GM20431 (cell line): ENCODE measurements around the gene MYO10.
"Not testable (repeated sequence)": the region's sequence is repeated elsewhere in the genome, so short reads cannot be mapped to it uniquely, and the experiment has no call there.

Experiments used
- in situ Hi-C: fragments of 300-500 bp; cut with MseI, MboI; formaldehyde crosslinking; loops from one replicate; pipeline ENCODE4 v1.15.0; 2020; ENCODE audit warnings: low sequenced_read_pairs; ENCODE audit not compliant: unreplicated experiment

The MYO10 gene

DNA sequence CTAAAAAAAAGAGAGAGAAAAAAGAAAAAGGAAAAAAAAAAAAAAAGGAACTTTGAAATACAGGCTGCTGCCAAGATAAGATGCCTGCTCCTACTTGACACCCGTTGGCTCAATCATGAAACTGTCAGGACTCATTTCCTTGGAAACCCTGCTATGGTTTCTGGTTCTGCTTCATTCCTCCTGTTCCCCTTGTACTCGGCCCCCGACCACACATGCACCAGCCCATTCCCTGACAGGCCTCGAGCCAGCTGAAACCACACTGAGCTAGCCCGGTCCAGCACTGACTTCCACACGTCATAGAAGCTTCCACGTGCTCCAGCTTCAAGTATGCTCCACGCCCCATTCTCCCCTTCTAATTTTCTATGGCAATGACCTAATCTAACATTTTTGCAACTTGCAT is 93.2 kb downstream of the MYO10 start:
- in situ Hi-C loops: no loop called here

DNA sequence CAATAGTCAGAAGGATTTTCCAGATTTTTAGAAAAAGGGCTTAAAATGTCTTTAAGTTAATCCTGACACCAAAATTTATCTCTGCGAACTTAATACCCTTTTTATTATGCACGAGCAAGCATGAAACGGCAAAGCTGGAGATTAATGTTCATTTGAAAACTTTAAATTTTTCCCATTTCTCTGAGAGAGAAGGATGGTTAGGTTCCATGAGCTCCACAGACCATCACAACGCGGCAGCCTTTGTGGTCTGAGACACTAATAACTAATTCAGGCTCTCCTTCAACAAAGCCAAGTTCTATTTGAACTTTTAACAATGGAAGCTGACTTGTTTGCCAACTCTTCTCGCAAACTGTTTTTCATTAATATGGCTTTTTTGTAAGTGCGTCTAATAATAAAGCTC is 94.7 kb downstream of the MYO10 start:
- in situ Hi-C loops: no loop called here

DNA sequence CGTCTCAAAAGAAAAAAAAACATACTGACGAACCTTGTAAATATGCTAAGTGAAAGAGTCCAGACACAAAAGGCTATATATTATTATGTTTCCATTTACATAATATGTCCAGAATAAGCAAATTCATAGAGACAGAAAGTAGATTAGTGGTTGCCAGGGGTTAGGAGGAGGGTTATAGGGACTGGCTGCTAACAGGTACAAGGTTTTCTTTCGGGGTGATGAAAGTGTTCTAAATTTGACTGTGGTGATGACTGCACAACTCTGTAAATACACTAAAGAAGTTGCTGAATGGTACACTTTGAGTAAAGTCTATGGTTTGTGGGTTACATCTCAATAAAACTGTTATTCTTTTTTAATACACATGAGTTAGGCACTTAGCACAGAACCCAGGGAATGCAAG is 98.8 kb downstream of the MYO10 start:
- in situ Hi-C loops: no loop called here

DNA sequence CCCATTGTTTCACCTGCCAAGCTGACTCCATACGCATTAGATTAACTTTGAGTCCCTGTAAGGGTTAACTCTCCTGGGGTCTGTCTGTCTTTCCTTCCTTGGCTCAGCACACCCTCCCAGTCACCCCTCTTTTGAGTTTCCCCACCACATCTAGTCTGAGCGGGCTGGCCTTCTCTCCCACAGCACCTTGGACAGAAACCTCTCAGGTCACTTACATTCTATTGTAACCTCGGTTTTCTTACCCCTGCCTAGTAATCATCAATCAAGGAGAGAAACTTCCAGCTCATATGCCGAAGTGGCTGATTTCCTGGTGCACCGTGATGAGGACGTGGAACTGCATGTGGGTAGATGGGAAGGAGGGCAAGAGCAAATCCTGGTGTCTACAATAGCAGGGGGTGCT is 102.1 kb downstream of the MYO10 start:
- in situ Hi-C loops: no loop called here

DNA sequence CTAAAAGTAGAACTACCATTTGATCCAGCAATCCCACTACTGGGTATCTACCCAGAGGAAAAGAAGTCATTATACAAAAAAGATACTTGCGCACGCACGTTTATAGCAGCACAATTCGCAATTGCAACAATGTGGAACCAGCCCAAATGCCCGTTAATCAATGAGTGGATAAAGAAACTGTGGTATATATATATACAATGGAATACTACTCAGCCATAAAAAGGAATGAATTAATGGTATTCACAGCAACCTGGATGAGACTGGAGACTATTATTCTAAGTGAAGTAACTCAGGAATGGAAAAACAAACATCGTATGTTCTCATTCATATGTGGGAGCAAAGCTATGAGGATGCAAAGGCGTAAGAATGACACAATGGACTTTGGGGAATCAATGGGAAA is 104.8 kb downstream of the MYO10 start:
- in situ Hi-C loops: not testable (repeated sequence)

DNA sequence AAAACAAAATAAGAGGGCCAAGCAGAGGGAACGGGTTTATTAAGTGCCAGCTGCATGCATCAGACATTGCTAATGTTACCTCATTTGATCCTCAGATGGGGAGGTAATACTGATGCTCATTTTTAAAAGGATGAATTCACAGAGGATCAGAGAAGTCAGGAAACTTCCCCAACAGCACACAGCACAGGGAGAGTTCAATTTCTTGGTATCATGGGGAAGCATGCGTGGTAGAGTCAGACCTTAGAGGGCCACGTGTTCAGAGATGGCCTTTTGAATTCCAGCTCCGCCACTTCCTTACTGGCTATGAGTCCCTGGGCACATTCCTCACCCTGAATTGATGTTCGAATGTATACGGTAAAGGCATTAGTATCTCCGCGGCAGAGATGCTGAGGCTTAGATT is 108.3 kb downstream of the MYO10 start:
- in situ Hi-C loops: no loop called here

DNA sequence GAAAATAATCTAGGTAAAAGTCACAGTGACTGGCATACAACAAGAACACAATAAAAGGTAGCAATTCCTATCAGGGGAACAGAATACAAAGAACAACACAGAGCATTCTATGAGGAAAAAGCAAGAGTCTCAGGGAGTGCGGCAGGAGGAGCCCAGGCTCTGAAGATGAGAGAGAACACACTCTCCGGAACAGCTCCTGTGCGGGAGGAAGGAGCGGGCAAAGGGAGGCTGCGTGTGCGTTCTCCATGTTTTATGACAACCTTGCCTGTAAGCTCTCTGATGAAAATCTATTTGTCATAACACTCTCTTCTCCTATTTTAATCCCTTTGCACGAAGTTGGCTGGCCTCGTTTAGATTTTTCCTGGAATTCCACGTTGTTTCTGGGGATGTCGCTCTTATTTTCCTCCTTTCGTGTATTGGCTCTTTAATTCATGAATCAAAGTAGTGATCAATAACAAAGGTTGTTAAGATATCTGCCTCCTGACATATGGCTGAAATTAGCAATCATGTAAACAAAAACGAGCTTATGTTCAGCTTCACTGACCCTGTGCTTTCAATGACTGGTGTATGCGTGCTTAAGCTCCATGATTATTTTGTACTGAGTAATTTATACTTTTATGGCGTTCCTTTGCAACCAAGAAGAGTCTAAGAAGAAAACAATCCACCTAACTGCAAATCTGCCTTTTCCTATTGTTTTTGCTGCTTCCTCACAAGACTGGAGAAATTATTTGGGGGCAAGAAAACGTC is 109.5 kb downstream of the MYO10 start:
- in situ Hi-C loops: no loop called here

DNA sequence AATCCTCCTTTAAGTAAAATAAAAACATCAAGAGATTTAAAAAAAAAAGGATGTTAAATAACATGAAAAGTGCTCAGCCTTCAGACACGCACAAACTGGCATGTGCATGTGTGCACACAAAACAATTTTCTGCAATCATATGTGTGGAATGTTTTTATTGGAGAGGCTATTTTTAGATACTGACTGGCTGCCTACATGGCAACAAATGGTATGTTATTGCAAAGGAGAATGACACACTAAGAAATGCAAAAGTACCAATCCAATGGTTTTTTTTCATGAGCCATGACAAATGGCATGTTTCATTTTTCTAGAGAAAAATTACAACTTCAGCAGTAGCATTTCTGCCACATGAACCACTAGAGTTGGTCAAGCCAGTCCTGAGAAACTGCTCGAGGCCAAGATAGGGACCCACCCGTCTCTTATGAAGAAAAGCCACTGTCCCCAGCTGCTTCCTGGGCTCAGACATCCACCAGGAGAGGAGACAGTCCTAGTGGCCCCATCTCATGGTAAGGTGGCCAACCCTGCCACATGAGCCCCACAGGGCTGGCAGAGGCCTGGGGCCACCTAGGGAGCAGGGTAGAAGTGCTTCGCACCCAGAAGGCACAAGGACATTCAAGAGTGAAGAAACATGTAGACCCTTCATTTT is 116.4 kb downstream of the MYO10 start:
- in situ Hi-C loops: no loop called here

DNA sequence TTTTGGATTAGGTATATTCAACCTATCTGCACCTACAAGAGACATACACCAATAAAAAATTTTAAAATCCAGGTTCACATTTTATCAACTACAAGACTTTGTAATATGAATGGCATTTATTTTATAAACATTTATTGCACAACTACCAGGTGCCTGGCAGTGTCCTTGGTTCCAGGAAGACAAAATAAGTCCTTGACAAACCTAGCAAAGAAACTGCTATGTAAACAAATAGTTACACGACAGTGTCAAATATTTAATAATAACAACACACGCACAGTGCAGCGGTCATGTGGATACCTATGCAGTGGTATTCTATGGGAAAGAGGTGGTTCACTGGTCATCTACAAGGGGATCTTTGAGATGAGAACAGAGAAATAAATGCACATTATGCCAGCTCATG is 120.7 kb downstream of the MYO10 start:
- in situ Hi-C loops: no loop called here

DNA sequence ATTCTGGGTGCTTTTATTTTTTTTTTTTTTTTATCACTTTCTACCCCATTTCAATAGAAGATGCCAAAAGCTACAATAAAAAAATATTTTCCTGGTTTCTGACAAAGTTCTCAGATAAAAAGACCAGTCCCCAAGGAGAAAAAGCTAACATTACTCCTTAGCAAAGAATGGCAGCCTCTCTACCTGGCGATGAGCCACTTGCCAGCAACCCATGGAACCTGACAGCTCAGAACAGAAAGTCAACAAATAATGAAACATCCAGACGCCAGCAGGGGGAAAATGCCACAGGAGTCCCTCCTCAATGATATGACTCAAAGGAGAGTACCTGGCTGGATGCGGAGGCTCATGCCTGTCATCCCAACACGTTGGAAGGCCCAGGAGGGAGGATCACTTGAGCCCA is 123.2 kb downstream of the MYO10 start:
- in situ Hi-C loops: no loop called here

DNA sequence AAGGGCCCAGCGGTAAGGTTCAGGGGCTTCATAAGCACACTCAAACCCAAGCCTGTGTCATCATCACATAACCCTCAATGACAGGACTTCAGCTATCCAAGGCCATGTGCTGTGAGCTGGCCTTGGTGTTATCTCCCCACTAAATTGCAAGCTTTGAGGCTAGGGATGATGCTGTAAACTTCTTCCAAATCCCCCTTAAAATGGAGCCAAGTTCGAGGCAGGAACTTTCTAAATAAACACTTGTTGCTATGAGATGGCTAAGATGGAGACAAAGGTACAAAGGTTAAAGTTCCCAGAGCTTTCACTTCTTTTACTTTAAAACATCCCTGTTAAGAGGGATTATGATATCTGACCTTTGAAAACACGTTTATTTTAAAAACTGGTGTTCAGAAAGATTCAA is 123.6 kb downstream of the MYO10 start:
- in situ Hi-C loops: no loop called here

DNA sequence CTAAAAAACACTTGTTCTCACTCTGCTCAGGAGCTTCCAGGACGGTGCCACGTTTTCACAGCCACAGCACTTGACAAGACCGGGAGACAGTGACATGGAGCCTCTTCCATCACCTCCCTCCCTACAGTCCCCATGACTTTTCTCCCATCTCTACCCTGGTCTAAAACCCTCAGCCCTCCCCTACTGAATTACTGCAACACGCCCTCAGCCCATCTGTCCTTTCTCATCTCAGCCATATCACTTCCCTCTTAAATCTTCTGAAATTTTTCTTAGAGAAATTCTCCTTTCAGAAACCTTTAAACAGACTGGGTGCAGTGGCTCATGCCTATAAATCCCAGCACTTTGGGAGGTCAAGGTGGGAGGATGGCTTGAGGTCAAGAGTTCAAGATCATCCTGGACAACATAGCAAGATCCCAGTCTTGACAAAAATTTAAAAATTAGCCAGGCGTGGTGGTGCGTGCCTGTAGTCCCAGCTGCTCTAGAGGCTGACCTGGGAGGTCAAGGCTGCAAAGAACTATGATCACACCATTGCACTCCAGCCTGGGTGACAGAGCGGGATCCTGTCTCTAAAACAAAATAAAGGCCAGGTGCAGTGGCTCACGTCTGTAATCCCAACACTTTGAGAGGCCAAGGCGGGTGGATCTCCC is 125.8 kb downstream of the MYO10 start:
- in situ Hi-C loops: no loop called here

DNA sequence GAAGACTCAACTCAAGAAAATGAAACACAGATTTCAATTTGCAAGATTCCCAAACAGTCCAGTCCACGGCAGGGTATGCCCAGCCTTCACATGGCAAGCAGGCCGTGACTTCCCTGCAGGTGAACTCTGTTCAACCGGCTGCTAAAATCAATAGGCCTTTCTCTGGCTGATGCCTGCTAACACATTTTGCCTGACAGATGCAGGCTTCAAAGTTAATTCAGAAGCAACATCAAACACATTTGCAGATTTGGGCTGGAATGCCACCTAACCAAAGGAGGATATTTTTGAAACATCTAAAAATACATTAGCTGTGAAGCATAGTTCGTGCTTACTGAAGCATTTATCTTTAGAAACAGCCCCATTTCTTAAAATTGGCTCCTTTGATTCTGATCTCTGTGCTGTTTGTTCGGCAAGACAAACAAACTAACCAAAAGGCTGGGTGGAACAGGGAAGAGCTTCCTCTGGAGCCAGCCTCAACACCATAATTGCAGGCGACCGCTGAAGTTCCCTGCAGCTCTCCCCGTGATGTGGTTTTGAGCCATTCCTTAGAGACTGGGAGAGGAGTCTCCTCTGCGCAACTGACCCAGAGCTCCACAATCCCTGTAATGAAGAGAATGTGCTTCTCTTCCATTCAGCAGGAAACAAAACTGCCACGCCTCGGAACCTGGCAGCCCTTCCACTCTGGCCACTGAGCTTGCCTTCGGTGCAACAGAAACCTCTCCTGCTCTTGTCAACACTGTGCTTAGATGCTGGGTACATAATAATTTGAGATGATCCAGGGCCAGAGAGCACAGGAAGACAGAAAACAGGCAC is 126.5 kb downstream of the MYO10 start:
- in situ Hi-C loops: no loop called here

DNA sequence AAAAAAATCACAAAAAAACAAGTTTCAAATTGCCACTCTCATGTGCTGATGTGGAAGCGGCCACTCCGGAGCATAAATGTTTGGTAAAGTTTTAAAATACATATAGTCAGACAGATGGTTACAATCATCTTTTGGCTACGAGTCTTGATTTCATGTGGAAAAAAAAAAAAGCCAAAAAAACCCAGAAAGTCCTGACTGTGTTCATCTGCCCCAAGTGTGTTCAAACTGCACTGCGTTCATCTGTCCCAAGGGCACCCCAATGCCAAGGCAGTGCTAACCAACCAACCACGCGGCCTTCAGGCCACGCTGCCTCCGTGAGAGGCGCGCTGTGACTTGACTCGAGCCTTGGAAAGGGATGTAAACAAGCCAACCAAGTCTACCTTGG is 127.1 kb downstream of the MYO10 start:
- in situ Hi-C loops: no loop called here

DNA sequence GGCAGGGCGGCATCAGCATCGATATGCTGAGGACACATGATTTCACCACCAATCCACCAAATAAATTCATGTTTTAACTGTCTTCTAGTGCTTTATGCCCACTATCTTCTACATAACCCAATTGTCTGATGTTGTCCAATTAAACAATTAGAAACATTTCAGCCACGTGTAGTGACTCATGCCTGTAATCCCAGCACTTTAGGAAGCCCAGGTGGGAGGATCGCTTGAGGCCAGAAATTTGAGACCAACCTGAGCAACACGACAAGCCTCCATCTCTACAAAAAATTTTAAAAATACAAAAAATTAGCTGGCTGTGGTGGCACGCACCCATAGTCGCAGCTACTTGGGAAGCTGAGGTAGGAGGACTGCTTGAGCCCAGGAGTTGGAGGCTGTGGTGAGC is 128.1 kb downstream of the MYO10 start:
- in situ Hi-C loops: no loop called here

DNA sequence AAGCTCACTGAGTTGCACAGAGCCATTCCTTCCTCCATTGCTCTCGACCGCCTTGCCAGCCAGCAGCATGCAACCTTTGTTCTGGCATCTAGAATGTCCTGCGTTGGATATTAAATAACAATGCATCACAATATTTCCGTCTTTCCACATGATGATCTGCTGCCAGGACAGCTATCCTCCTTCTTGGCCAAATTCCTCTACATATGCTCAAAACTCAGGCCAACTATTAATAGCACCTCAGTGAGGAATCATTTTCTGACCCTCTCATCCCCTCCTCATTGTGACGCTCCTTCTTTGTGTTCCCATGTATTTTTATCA is 128.6 kb downstream of the MYO10 start:
- in situ Hi-C loops: no loop called here

DNA sequence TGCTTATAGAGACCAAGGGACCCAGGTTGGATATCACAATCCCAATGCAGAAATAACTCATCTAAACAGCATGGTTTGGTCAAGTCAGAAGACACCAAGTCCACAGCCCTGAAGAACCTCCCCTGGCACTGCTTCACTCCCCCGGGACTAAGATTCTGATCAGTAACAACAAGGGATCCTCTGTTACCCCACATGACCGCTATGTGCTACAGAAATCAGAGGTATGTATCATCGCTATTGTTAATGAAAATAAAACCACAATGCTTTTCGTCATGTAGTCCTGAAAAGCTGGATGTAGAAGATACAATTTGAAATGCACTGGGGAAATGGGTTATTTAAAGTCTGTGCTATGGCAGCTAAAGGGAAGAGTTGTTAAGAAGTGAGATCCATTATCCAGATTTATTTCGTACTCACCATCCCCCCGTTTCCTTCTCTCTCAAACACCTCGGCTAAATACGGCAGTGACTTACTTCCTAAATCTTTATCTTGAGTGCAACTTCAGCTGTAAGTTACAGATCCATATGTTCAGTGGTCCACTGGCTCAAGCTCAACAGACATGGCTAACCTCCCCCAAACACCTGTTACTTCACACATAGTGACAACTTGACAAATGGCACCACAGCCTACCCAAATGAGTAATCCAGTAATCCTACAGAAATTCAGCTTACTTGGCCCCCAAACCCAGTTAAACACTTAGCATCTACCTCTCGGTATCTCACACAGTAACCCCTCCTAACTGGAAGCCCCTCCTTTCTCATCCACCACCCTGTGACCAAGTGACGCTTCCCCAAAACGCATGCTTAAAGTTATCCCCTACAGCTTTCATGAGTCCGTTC is 129.2 kb downstream of the MYO10 start:
- in situ Hi-C loops: no loop called here

DNA sequence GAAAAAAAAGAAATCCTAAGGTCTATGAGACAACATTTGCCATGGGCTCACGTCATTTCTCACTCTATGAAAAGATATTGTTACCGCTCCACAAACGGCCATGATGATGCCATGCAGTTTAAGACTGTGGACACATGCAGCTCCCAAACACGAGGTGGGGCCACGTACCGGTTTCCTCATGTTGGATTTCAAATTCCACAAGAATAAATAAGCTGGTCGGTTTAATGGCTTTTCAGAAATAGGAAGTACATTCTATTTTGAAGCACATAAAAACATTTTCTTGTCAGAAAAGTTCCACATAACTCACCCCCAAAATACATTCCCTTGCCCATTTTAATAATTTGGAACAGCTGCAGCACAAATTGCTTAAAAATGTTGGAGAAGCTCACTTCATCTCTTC is 130.6 kb downstream of the MYO10 start:
- in situ Hi-C loops: no loop called here

DNA sequence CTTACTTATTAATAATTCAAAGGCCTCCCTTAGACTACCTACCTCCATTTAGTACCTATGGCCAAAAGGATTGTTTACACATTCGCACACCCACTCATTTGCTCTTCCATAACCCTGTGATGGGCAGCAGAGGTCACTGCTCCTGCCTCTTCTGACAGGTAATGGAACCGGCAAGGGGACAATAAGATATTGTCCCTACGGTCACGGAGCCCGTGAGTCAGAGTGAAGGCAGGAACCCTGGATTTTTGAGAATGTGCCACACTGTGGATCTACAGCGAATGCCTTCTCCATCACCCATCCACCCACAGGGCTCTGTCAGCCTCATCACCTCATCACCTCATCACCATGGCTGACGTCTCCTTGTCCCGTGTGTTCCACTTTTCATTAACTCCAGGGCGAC is 132.3 kb downstream of the MYO10 start:
- in situ Hi-C loops: no loop called here

DNA sequence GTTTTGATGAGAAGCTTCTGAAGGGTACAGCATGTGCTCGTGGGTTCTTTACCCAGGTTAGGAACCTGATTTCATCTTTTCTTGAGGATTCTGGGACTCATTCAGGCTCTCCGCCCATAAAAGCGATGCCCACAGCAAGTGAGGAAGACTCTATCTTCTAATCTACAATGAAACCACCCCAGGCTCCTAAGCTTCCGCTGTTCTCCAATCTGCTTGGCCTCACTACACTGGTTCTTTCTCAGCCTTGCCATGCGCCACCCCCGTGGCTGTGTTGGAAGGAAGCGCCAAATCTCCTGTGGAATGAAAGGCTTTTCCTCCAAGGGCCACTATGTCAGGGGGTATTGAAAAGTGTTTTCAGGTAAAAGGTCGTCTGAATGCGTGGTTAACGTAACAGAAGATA is 135.6 kb downstream of the MYO10 start:
- in situ Hi-C loops: no loop called here
